Nephron (organoid): ENCODE data around the gene OSGEP.

ENCODE experiments used
- H3K27ac Mint-ChIP-seq, 3 experiments: 2 replicates each; pipeline ENCODE4 v1.8.0; 2020; ENCODE audit warnings: mixed read lengths in 3 of 3, mild to moderate bottlenecking in 2 of 3, moderate library complexity in 1 of 3
- H3K27me3 Mint-ChIP-seq: 2 replicates; pipeline ENCODE4 v1.8.0; 2021; ENCODE audit warnings: low read depth, mild to moderate bottlenecking, moderate library complexity, mixed read lengths
- H3K36me3 Mint-ChIP-seq: 2 replicates; pipeline ENCODE4 v1.8.0; 2020; ENCODE audit warnings: low read depth, mixed read lengths
- H3K4me1 Mint-ChIP-seq: 2 replicates; pipeline ENCODE4 v1.8.0; 2020; ENCODE audit warnings: mixed read lengths
- H3K4me3 Mint-ChIP-seq, 3 experiments: 2 replicates each; pipeline ENCODE4 v1.8.0; 2020; ENCODE audit warnings: mild to moderate bottlenecking in 3 of 3, mixed read lengths in 3 of 3, moderate library complexity in 2 of 3
- H3K9me3 Mint-ChIP-seq: 2 replicates; pipeline ENCODE4 v1.8.0; 2020; ENCODE audit warnings: mixed read lengths
- CTCF ChIP-seq, 3 experiments: fragments of 200-600 bp; sonication (generic); IDR thresholded peaks; one replicate each; pipeline ENCODE4 v1.5.0; 2021; ENCODE audit warnings: antibody characterized with exemption in 3 of 3; ENCODE audit not compliant: unreplicated experiment in 3 of 3

The OSGEP gene

GRCh38 chr14:20424851-20425250 is 29.8 kb downstream of the OSGEP start:
- TF ChIP-seq CTCF (IDR thresholded peaks at IDR 0.05; ENCODE audit: unreplicated experiment in 3 of 3) = no peak
- H3K27me3 Mint-ChIP-seq = no peaks in the 10 kb centered on the region
- H3K27ac Mint-ChIP-seq = no peak overlapping the region
- no peaks in the 10 kb centered on the region for H3K9me3 Mint-ChIP-seq
- H3K4me3 Mint-ChIP-seq = no peak overlapping the region
- no peaks in the 10 kb centered on the region for H3K36me3 Mint-ChIP-seq
- peaks cover 17% of the 10 kb centered on the region for H3K4me1 Mint-ChIP-seq

- H3K36me3 Mint-ChIP-seq = no peaks in the 10 kb centered on the region
- H3K4me1 Mint-ChIP-seq = peaks cover 8% of the 10 kb centered on the region
- no peak overlapping the region for H3K4me3 Mint-ChIP-seq
- H3K27me3 Mint-ChIP-seq = peaks cover 6% of the 10 kb centered on the region
- H3K27ac Mint-ChIP-seq = no peak overlapping the region
- no peaks in the 10 kb centered on the region for H3K9me3 Mint-ChIP-seq
- no peak for TF ChIP-seq CTCF (IDR thresholded peaks at IDR 0.05; ENCODE audit: unreplicated experiment in 3 of 3)
Measured at GRCh38 chr14:20422886-20423285, 31.7 kb downstream of the OSGEP start.

DNA sequence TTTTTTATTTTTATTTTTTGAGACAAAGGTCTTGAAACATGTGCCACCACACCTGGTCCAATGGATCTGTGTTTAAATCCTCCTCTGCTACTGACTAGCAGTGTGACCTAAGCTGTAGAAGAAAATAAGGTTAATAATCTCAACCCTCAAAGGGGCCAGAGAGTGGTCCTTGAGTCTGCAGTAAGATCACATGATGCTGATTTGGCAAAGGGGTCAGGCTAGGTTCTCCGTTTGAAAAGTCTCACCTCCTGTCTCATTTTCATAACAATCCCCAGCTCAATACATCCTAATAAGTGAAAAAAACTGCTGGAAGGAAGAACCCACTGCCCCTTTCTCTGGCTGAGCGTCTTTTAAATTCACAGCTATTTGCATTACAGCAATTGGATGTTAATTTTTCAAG is 33.3 kb downstream of the OSGEP start:
- Mint-ChIP-seq H3K36me3 (no peaks in the 10 kb centered on the region), H3K4me3 (no peak overlapping the region), H3K4me1 (no peaks in the 10 kb centered on the region), H3K27me3 (peaks cover 6% of the 10 kb centered on the region), H3K27ac (no peak overlapping the region), H3K9me3 (no peaks in the 10 kb centered on the region)
- TF ChIP-seq CTCF (IDR thresholded peaks at IDR 0.05; ENCODE audit: unreplicated experiment in 3 of 3) = no peak

- Mint-ChIP-seq H3K4me1 (no peaks in the 10 kb centered on the region), H3K36me3 (no peaks in the 10 kb centered on the region), H3K9me3 (no peaks in the 10 kb centered on the region), H3K27me3 (peaks cover 6% of the 10 kb centered on the region), H3K4me3 (no peak overlapping the region), H3K27ac (no peak overlapping the region)
- TF ChIP-seq CTCF (IDR thresholded peaks at IDR 0.05; ENCODE audit: unreplicated experiment in 3 of 3) = no peak
Measured at GRCh38 chr14:20419419-20419818, 35.2 kb downstream of the OSGEP start.

- Mint-ChIP-seq H3K27ac (no peak overlapping the region), H3K4me3 (no peak overlapping the region), H3K9me3 (no peaks in the 10 kb centered on the region), H3K36me3 (no peaks in the 10 kb centered on the region), H3K4me1 (no peaks in the 10 kb centered on the region), H3K27me3 (peaks cover 6% of the 10 kb centered on the region)
- TF ChIP-seq CTCF (IDR thresholded peaks at IDR 0.05; ENCODE audit: unreplicated experiment in 3 of 3) = no peak
Measured at GRCh38 chr14:20418501-20418909, 36.1 kb downstream of the OSGEP start.

GRCh38 chr14:20417250-20418186 is 37.1 kb downstream of the OSGEP start:
- Mint-ChIP-seq H3K27ac (no peak overlapping the region), H3K9me3 (no peaks in the 10 kb centered on the region), H3K4me1 (peaks cover 6% of the 10 kb centered on the region), H3K27me3 (peaks cover 6% of the 10 kb centered on the region), H3K4me3 (no peak overlapping the region), H3K36me3 (no peaks in the 10 kb centered on the region)
- TF ChIP-seq CTCF (IDR thresholded peaks at IDR 0.05; ENCODE audit: unreplicated experiment in 3 of 3) = no peak
